Thymus (tissue), 11 donors: ENCODE data around the gene MXI1. TPM values are rescaled to one million over a fixed set of nuclear protein-coding genes. Genes with fewer than 3 reads are reported as not detected.

Experiments
- DNase-seq, 9 donors: peaks; one replicate each; pipeline ENCODE4 v3.0.0-alpha.2; 2013; ENCODE audit warnings: low spot score in 9 of 9, low read depth in 6 of 9, missing footprints in 1 of 9
- H3K27ac ChIP-seq, 2 donors: one replicate each; pipeline ENCODE4 v1.5.1; 2013; ENCODE audit warnings: control low read depth in 1 of 2, low read depth in 1 of 2, low read length in 1 of 2, mild to moderate bottlenecking in 1 of 2, moderate library complexity in 1 of 2
- H3K27me3 ChIP-seq, 2 donors: one replicate each; pipeline ENCODE4 v1.5.1; 2013; ENCODE audit warnings: low read length in 1 of 2; ENCODE audit not compliant: control insufficient read depth in 2 of 2, insufficient read depth in 1 of 2
- H3K36me3 ChIP-seq, 2 donors: one replicate each; pipeline ENCODE4 v1.5.1; 2013; ENCODE audit warnings: low read length in 1 of 2, mild to moderate bottlenecking in 1 of 2, moderate library complexity in 1 of 2; ENCODE audit not compliant: control insufficient read depth in 2 of 2, insufficient read depth in 2 of 2
- H3K4me1 ChIP-seq, 2 donors: one replicate each; pipeline ENCODE4 v1.5.1; 2013; ENCODE audit warnings: low read length in 2 of 2; ENCODE audit not compliant: control insufficient read depth in 2 of 2, insufficient read depth in 2 of 2
- H3K4me3 ChIP-seq, 2 donors: one replicate each; pipeline ENCODE4 v1.5.1; 2013; ENCODE audit warnings: low read length in 2 of 2, control low read depth in 1 of 2, mild to moderate bottlenecking in 1 of 2
- H3K9me3 ChIP-seq, 2 donors: one replicate each; pipeline ENCODE4 v1.5.1; 2013; ENCODE audit warnings: low read length in 1 of 2, mild to moderate bottlenecking in 1 of 2; ENCODE audit not compliant: control insufficient read depth in 2 of 2, insufficient read depth in 1 of 2
- WGBS: extraction: QIAGEN DNeasy Blood & Tissue Kit; methylation state at CpG from one replicate; pipeline ENCODE4 v1.1.7; 2013; 5-methylcytosine and 5-hydroxymethylcytosine counted together
- polyA plus RNA-seq: library from polyadenylated mRNA; stranded (reverse); fragments of 200-250 nt; gene quantifications from one replicate; pipeline ENCODE4 v1.2.3, GENCODE V29; 2013
- total RNA-seq: library from RNA; stranded (reverse); fragments of 120-200 nt; gene quantifications from one replicate; pipeline ENCODE4 v1.2.4, GENCODE V29; 2013
- donor health status: healthy.

MXI1 gene
- total and polyA plus RNA-seq, 2 donors, result 14.7 to 44.1 TPM

GRCh38 chr10:110304780-110305421, 97.5 kb downstream of the MXI1 start, which contains the start of gene SMNDC1:
TSS of gene SMNDC1 (minus strand) at chr10:110304920. CDS start at chr10:110303587, 1,333 bp downstream.
- under 1% methylated on average over 42 of the region's 42 CpGs for WGBS
- Histone ChIP-seq H3K4me3 (peak within 1 kb of the TSS; percentile 76 to 89), H3K4me1 (peaks cover 5 to 9% of the 10 kb centered on the region in 2 donors), H3K36me3 (peaks cover 11 to 31% of the 10 kb centered on the region in 2 donors), H3K27ac (peak within 1 kb of the TSS; percentile 92 to 93), H3K27me3 (no peaks in the 10 kb centered on the region), H3K9me3 (peaks cover 0 to 1% of the 10 kb centered on the region in 2 donors)
- peak; percentile 95 to 99 (median 98) for DNase-seq

- H3K9me3 ChIP-seq, result peaks cover 0 to 1% of the 10 kb centered on the region in 2 donors
- 75% methylated on average over 17 of the region's 17 CpGs for WGBS
- peak overlapping the region in 1 of 2 donors; percentile 93 for H3K27ac ChIP-seq
- H3K36me3 ChIP-seq, result peaks cover 7 to 21% of the 10 kb centered on the region in 2 donors
- no peaks in the 10 kb centered on the region for H3K27me3 ChIP-seq
- DNase-seq, result peak in 8 of 9 donors; percentile 63 to 91 (median 76)
- H3K4me3 ChIP-seq, result no peak overlapping the region
- H3K4me1 ChIP-seq, result peaks cover 5 to 9% of the 10 kb centered on the region in 2 donors
Measured at GRCh38 chr10:110305767-110306451, 98.5 kb downstream of the MXI1 start.

- peaks cover 7 to 16% of the 10 kb centered on the region in 2 donors for H3K36me3 ChIP-seq
- no peaks in the 10 kb centered on the region for H3K27me3 ChIP-seq
- H3K4me1 ChIP-seq, result peaks cover 5 to 12% of the 10 kb centered on the region in 2 donors
- peaks cover 0 to 1% of the 10 kb centered on the region in 2 donors for H3K9me3 ChIP-seq
- peak overlapping the region in 1 of 2 donors; percentile 93 for H3K27ac ChIP-seq
- DNase-seq, result no peak
- WGBS, result 4% methylated on average over 2 of the region's 2 CpGs
- H3K4me3 ChIP-seq, result no peak overlapping the region
Measured at GRCh38 chr10:110306452-110306768, 99.0 kb downstream of the MXI1 start.

GRCh38 chr10:110307805-110308204, 100.4 kb downstream of the MXI1 start:
- no peak for DNase-seq
- H3K27me3 ChIP-seq, result no peaks in the 10 kb centered on the region
- H3K4me3 ChIP-seq, result no peak overlapping the region
- peaks cover 0 to 1% of the 10 kb centered on the region in 2 donors for H3K9me3 ChIP-seq
- 87% methylated on average over 4 of the region's 4 CpGs for WGBS
- peaks cover 0 to 2% of the 10 kb centered on the region in 2 donors for H3K36me3 ChIP-seq
- no peak overlapping the region for H3K27ac ChIP-seq
- H3K4me1 ChIP-seq, result peaks cover 13 to 20% of the 10 kb centered on the region in 2 donors

- Histone ChIP-seq H3K9me3 (no peaks in the 10 kb centered on the region), H3K27ac (no peak overlapping the region), H3K4me1 (peaks cover 19 to 31% of the 10 kb centered on the region in 2 donors), H3K36me3 (no peaks in the 10 kb centered on the region), H3K27me3 (no peaks in the 10 kb centered on the region), H3K4me3 (no peak overlapping the region)
- no peak for DNase-seq
- 53% methylated on average over 3 of the region's 3 CpGs for WGBS
Measured at GRCh38 chr10:110310741-110311140, 103.3 kb downstream of the MXI1 start.

- H3K27ac ChIP-seq, result no peak overlapping the region
- H3K4me1 ChIP-seq, result peaks cover 19 to 27% of the 10 kb centered on the region in 2 donors
- H3K27me3 ChIP-seq, result no peaks in the 10 kb centered on the region
- H3K4me3 ChIP-seq, result no peak overlapping the region
- WGBS, result 27% methylated on average over 3 of the region's 3 CpGs
- H3K9me3 ChIP-seq, result no peaks in the 10 kb centered on the region
- no peaks in the 10 kb centered on the region for H3K36me3 ChIP-seq
- DNase-seq, result peak in 5 of 9 donors; percentile 40 to 81 (median 46)
Measured at GRCh38 chr10:110311357-110311949, 104.0 kb downstream of the MXI1 start.

- WGBS, result 71% methylated on average over 2 of the region's 2 CpGs
Measured at GRCh38 chr10:110312206-110312605, 104.8 kb downstream of the MXI1 start.

GRCh38 chr10:110313674-110314073, 106.3 kb downstream of the MXI1 start:
- no peak overlapping the region for H3K4me3 ChIP-seq
- peak in 4 of 9 donors; percentile 59 to 83 (median 62) for DNase-seq
- peak overlapping the region in 1 of 2 donors; percentile 60 for H3K27ac ChIP-seq
- 8% methylated on average over 2 of the region's 2 CpGs for WGBS
- no peaks in the 10 kb centered on the region for H3K27me3 ChIP-seq
- H3K36me3 ChIP-seq, result no peaks in the 10 kb centered on the region
- peaks cover 22 to 38% of the 10 kb centered on the region in 2 donors for H3K4me1 ChIP-seq
- no peaks in the 10 kb centered on the region for H3K9me3 ChIP-seq

More at GRCh38 chr10:110312206-110312605, 104.8 kb downstream of the MXI1 start:
- Histone ChIP-seq H3K27ac (no peak overlapping the region), H3K9me3 (no peaks in the 10 kb centered on the region), H3K4me3 (no peak overlapping the region), H3K4me1 (peaks cover 19 to 27% of the 10 kb centered on the region in 2 donors), H3K27me3 (no peaks in the 10 kb centered on the region), H3K36me3 (no peaks in the 10 kb centered on the region)
- no peak for DNase-seq
